HS-5 (cell line): ENCODE data around the gene RFPL2.
"Not testable (repeated sequence)": the region's sequence is repeated elsewhere in the genome, so short reads cannot be mapped to it uniquely, and the experiment has no call there.

Experiments used
- DNase-seq: peaks from one replicate; pipeline ENCODE4 v3.0.0-alpha.2; 2012; ENCODE audit warnings: low read depth

Gene RFPL2

GRCh38 chr22:32205974-32206773 lies 1.3 kb upstream of the RFPL2 start:
- DNase-seq = no peak

- DNase-seq = no peak
Observed at GRCh38 chr22:32204040-32204855, 625 bp downstream of the RFPL2 start.

DNA sequence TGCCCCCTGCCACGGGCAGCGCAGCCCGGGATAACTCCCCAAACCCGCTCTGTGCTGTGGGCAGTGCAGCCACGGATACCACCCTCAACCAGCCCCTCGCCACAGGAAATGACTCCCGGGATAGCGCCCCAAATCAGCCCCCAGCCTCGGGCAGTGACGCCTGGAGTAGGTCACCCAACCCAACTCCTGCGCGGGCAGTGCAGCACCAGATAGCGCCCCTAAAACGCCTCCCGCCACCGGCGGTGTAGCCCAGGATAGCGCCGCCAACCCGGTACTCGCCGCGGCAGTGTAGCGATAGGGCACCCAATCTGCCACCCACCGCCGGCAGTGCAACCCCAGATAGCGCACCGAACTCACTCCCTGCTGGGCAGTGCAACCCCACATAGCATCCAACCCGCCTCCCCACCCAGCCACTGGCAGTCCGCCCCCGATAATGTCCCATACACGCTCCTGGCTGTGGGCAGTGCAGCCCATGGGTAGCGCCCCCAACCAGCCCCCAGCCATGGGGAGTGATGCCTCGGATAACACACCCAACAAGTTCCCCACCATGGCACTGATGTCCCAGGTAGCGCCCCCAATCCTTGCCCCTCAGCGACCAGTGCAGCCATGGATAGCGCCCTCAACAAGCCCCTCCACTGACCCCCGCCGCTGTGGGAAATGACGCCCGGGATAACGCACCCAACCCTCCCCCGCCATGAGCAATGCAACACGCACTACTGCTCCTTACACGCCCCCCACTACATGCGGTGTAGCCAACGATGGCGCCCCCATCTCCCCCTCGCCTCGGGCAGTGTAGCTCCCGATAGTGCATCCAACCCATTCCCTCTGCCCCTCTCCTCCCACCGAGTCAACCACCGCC lies 1.5 kb downstream of the RFPL2 start:
- no peak for DNase-seq

DNA sequence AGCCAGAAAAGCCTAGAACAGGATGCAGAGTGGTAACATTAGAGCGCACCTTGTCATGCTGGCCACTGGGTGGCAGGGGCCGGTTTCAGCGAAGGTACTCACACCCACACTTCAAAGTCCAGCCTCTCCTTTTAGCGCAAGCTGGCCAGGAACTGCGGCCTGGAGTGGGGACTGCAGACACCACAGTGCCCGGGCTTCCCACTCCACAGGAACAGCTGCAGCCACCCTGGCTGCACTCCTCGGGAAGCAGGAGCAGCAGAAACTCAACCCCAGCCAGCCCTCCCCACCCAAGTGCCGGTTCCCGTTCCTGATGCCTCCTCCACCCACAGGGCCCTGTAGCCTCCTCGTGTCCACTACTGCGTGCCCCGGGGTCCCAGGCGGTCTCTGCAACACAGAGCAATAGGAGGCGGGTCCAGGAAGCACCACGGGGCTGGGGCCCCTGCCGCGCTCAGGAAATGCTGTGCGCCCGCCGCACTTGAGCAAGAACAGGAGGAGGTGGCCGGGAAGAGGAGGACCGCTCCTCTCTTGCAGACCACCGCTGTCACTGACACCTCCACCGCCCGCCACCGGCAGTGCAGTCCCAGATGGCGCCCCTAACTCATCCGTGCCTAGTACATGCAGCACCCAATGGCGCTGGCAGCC lies 2.2 kb downstream of the RFPL2 start:
- no peak for DNase-seq

- DNase-seq = no peak
Observed at GRCh38 chr22:32202161-32202538, 2.7 kb downstream of the RFPL2 start.

DNA sequence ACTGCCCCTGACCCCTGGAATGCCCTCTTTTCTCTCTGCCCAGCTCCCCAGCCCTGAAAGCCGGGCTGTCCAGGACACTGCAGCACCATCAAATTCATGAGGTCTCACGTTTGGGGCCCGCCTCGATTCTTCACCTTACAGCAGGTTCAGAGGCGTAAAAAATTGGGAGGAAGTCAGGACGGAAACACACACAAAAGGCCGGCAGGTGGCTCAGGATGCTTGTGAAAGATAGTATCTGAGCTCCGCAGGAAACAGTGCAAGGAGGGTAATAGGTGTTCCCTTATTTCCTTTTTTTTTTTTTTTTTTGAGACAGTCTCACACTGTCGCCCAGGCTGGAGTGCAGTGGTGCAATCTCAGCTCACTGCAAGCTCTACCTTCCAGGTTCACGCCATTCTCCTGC lies 4.1 kb downstream of the RFPL2 start:
- DNase-seq = no peak

- DNase-seq = no peak
Observed at GRCh38 chr22:32199961-32200360, 4.9 kb downstream of the RFPL2 start.

- DNase-seq = no peak
Observed at GRCh38 chr22:32199341-32199740, 5.5 kb downstream of the RFPL2 start.

GRCh38 chr22:32197553-32198226 lies 7.2 kb downstream of the RFPL2 start:
- not testable (repeated sequence) for DNase-seq

GRCh38 chr22:32195900-32196299 lies 9.0 kb downstream of the RFPL2 start:
- DNase-seq = not testable (repeated sequence)

- not testable (repeated sequence) for DNase-seq
Observed at GRCh38 chr22:32193346-32193745, 11.5 kb downstream of the RFPL2 start.

GRCh38 chr22:32191021-32191420 lies 13.9 kb downstream of the RFPL2 start:
- not testable (repeated sequence) for DNase-seq

DNA sequence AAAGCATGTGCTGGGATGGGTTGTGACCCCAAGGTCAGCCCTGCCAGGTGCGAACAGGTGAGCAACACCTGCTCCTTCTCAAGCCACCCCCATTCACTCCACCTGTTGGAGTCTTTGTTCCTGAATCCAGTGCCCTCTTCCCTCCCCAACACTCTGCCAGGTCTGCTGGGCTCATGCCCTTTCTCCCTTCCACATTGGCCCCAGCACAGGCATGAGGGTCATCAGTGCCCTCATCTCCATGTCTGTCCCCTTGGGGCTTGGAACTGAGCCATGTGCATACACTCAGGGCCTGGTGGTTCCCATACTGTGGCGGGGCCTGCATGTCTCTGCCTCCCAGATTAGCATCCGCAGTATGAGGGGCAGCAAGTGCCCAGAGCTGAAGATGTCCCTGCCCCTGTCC lies 19.1 kb downstream of the RFPL2 start:
- no peak for DNase-seq

DNA sequence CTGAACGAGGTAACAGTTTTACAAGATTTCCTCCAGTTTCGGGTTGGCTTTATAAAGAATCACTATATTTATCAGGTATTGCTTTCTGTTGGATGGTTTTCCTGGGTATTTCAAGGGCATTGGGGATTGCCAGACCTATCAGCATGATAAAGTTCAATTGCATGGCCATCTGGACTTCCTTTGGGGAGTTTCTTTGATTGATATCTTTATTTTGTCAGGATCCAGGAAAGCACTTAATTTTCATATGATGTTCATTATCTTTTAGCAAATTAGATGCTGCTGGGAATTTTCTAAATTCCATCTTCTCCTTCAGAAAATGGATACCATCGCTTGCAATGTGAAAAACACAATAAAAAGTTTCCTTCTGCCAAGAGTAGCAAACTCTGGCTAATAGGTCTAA lies 21.2 kb downstream of the RFPL2 start:
- no peak for DNase-seq

DNA sequence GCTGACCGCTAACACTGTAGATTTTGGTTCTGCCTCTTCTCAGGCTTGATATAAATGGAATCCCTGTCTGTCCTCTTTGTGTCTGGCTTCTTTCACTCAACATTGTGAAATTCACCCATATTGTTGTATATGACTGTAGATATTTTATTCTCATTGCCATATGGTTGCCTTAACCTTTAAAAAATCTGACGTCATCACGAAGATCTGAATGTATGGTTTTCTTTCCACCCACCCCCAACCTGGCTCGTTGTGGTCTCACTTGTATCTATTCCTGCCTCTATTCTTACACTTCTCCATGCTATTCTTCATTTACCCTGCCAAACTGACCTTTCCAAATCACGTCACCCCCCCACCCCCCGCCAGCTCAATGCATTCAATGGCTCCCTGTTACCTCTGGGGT lies 23.8 kb downstream of the RFPL2 start:
- no peak for DNase-seq

GRCh38 chr22:32177221-32177765 lies 27.6 kb downstream of the RFPL2 start:
- DNase-seq = no peak

DNA sequence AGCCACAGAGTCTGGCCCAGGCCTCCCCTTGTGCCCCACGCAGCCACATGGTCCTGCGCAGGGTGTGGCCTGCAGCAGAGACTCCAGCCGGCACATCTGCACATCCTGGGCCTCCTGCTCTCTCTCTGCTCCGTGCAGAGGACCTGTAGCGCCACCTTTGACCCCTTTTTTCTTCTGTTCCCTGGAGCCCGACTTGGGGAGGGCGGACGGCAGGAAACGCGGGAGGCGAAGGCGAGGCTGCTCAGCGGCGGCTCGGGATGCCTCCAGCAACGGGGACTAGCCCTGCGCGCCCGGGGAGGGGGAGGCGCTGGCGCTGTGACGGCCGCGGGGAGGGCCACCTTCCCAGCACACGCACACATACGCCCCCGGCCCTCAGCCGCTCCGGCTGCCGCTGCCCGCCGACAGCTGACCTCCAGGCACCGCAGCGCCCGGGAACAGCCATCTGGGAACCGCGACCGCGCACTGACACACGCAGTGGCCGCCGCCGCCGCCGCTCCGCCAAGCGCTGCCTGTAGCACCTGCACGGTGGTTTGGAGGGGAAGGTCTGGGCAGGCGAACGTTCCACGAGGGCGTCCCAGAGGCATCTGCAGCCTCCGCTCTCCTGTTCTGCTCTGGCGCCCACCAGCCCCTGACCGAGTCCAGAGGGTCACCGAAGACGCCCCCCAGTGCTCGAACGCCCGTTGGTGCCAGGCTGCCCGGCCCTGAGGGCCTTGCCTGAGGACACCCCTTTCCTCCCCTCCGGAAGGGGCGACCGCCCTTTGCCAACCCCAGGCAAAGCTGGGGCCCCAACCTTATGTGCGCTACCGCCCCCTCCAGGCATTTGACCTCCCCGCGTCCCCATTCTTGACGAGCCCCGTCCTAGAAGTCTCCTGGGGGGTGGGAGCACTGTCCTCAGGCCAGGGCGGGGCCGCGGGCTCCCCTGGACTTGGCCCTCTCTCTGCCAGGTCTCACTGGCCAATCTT lies 28.9 kb downstream of the RFPL2 start:
- no peak for DNase-seq

DNA sequence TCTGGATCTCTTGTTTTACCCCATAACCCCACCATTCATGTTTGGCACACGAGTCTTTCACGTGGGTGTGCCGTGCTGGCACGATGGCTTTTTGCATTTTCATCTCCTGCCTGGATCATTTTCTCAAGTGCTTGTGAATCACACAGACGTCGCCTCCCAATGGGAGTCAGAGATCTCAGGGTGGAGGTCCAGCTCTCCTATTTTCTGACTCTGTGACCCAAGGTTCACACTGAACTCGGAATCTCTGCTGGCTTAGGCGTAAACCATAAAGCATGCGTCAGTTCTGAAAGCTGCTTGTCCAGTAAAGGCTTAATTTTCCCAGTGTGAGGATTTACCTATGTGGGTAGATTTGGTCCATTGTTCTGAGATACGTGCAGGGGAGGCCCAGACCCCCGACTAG lies 29.8 kb downstream of the RFPL2 start:
- DNase-seq = no peak

GRCh38 chr22:32165681-32166080 lies 39.2 kb downstream of the RFPL2 start:
- no peak for DNase-seq
